ENCODE results near the gene ST3GAL3.

DNA sequence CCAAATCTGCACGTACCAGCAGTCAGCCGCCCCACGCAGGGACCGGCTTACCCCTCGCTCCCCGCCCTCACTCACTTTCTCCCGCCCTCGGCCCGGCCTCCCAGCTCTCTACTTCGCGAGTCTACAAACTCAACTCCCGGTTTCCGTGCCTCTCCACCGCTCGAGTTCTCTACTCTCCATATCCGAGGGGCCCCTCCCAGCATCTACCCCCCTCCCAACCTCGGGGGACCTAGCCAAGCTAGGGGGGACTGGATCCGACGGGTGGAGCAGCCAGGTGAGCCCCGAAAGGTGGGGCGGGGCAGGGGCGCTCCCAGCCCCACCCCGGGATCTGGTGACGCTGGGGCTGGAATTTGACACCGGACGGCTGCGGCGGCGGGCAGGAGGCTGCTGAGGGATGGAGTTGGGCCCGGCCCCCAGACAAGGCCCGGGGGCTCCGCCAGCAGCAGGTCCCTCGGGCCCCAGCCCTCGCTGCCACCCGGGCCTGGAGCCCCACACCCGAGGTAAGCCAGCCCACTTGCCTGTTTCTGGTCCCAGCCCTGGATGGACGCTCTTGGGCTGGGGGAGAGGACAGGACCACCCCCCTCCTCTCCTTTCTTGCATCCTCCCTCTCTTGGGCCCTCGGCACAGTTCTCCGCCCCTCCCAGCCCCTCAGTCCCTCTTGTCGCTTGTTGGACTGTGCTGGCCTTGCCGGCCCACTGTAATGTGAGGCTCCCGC, 226.2 kb downstream of the ST3GAL3 start, which contains the start of gene ARTN:
- TF ChIP-seq EZH2 (IDR thresholded peaks at IDR 0.05; ENCODE audit: borderline replicate concordance) (no peak), CTCF (IDR thresholded peaks at IDR 0.05; ENCODE audit: poor library complexity) (no peak), EZH2phosphoT487 (IDR thresholded peaks at IDR 0.05; ENCODE audit: low read depth, severe bottlenecking, unreplicated experiment) (no peak)

All from hepatocyte (in vitro differentiated cells).